H9 (cell line): Measurements from ENCODE around the gene FAM83C. TPM values are rescaled to one million over a fixed set of nuclear protein-coding genes. Genes with fewer than 3 reads are reported as not detected.

Source experiments
- DNase-seq: peaks from one replicate; pipeline ENCODE4 v3.0.0-alpha.2; 2017
- H2AFZ ChIP-seq: one replicate; pipeline ENCODE4 v1.6.1; 2013; ENCODE audit warnings: mild to moderate bottlenecking, low read length, control low read depth, moderate library complexity
- H2AK5ac ChIP-seq: 2 replicates; pipeline ENCODE4 v1.6.1; 2013; ENCODE audit warnings: low read length, control low read depth, mixed read lengths; ENCODE audit not compliant: insufficient read length
- H2BK120ac ChIP-seq: one replicate; pipeline ENCODE4 v1.6.1; 2013; ENCODE audit warnings: low read depth, mild to moderate bottlenecking, low read length, control low read depth, inconsistent platforms; ENCODE audit not compliant: poor library complexity, severe bottlenecking
- H2BK12ac ChIP-seq: 2 replicates; pipeline ENCODE4 v1.6.1; 2013; ENCODE audit warnings: low read length, control low read depth, mixed read lengths, low read depth; ENCODE audit not compliant: insufficient read length
- H2BK15ac ChIP-seq: 2 replicates; pipeline ENCODE4 v1.6.1; 2013; ENCODE audit warnings: low read depth, low read length, control low read depth
- H2BK20ac ChIP-seq: one replicate; pipeline ENCODE4 v1.6.1; 2013; ENCODE audit warnings: low read depth, mild to moderate bottlenecking, low read length, control low read depth, inconsistent platforms; ENCODE audit not compliant: poor library complexity, severe bottlenecking
- H2BK5ac ChIP-seq: 2 replicates; pipeline ENCODE4 v1.6.1; 2013; ENCODE audit warnings: low read length, control low read depth, mixed read lengths; ENCODE audit not compliant: insufficient read length
- H3K14ac ChIP-seq: 2 replicates; pipeline ENCODE4 v1.6.1; 2013; ENCODE audit warnings: low read length, control low read depth; ENCODE audit not compliant: insufficient read depth
- H3K18ac ChIP-seq: 2 replicates; pipeline ENCODE4 v1.6.1; 2013; ENCODE audit warnings: low read depth, mild to moderate bottlenecking, mixed read lengths, low read length, control low read depth; ENCODE audit not compliant: insufficient read length
- H3K23ac ChIP-seq: 2 replicates; pipeline ENCODE4 v1.6.1; 2013; ENCODE audit warnings: low read length, control low read depth, mixed read lengths, low read depth; ENCODE audit not compliant: insufficient read length
- H3K23me2 ChIP-seq: 2 replicates; pipeline ENCODE4 v1.6.1; 2013; ENCODE audit warnings: low read depth, mild to moderate bottlenecking, mixed read lengths, low read length, control low read depth; ENCODE audit not compliant: insufficient read length, poor library complexity, severe bottlenecking
- H3K27ac ChIP-seq: 2 replicates; pipeline ENCODE4 v1.5.1; 2013; ENCODE audit warnings: low read length, control low read depth, mixed read lengths, low read depth; ENCODE audit not compliant: insufficient read length
- H3K27me3 ChIP-seq: 2 replicates; pipeline ENCODE4 v1.6.1; 2013; ENCODE audit warnings: low read length, control low read depth, inconsistent platforms; ENCODE audit not compliant: insufficient read depth
- H3K4ac ChIP-seq: 2 replicates; pipeline ENCODE4 v1.6.1; 2013; ENCODE audit warnings: low read depth, mild to moderate bottlenecking, control low read depth, inconsistent platforms, low read length, moderate library complexity
- H3K4me1 ChIP-seq: 2 replicates; pipeline ENCODE4 v1.6.1; 2013; ENCODE audit warnings: low read length, control low read depth, inconsistent platforms; ENCODE audit not compliant: insufficient read depth
- H3K4me2 ChIP-seq: 2 replicates; pipeline ENCODE4 v1.6.1; 2013; ENCODE audit warnings: low read length, control low read depth, mixed read lengths; ENCODE audit not compliant: insufficient read length, insufficient read depth
- H3K56ac ChIP-seq: 2 replicates; pipeline ENCODE4 v1.6.1; 2013; ENCODE audit warnings: low read depth, mild to moderate bottlenecking, mixed read lengths, low read length, control low read depth; ENCODE audit not compliant: insufficient read length
- H3K79me1 ChIP-seq: 2 replicates; pipeline ENCODE4 v1.6.1; 2013; ENCODE audit warnings: low read depth, mild to moderate bottlenecking, moderate library complexity, low read length, control low read depth, inconsistent platforms; ENCODE audit not compliant: insufficient read depth, poor library complexity, severe bottlenecking
- H3K79me2 ChIP-seq: 2 replicates; pipeline ENCODE4 v1.6.1; 2013; ENCODE audit warnings: low read length, control low read depth, inconsistent platforms; ENCODE audit not compliant: insufficient read depth
- H3K9ac ChIP-seq: 2 replicates; pipeline ENCODE4 v1.6.1; 2013; ENCODE audit warnings: low read length, control low read depth, mixed read lengths; ENCODE audit not compliant: insufficient read length; ENCODE audit errors: extremely low read depth
- H3K9me3 ChIP-seq: one replicate; pipeline ENCODE4 v1.6.1; 2013; ENCODE audit warnings: low read depth, low read length, inconsistent platforms; ENCODE audit not compliant: control insufficient read depth
- H3T11ph ChIP-seq: one replicate; pipeline ENCODE4 v1.6.1; 2013; ENCODE audit warnings: mild to moderate bottlenecking, low read length, control low read depth, inconsistent platforms
- H4K20me1 ChIP-seq: one replicate; pipeline ENCODE4 v1.6.1; 2013; ENCODE audit not compliant: control insufficient read depth, insufficient read length, insufficient read depth
- H4K5ac ChIP-seq: 2 replicates; pipeline ENCODE4 v1.6.1; 2013; ENCODE audit warnings: low read depth, mild to moderate bottlenecking, mixed read lengths, low read length, control low read depth; ENCODE audit not compliant: insufficient read length
- H4K8ac ChIP-seq: replicated peaks from 2 replicates; pipeline ENCODE4 v1.6.1; 2013; ENCODE audit warnings: low read length, control low read depth, mixed read lengths, low read depth; ENCODE audit not compliant: insufficient read length
- H4K91ac ChIP-seq: 2 replicates; pipeline ENCODE4 v1.6.1; 2013; ENCODE audit warnings: low read depth, mild to moderate bottlenecking, moderate library complexity, mixed read lengths, low read length, control low read depth; ENCODE audit not compliant: insufficient read length
- H3K27ac Mint-ChIP-seq, 3 experiments: 2 replicates in 2 of 3; 3 replicates in 1 of 3; pipeline ENCODE4 v1.8.0; 2020 to 2021; ENCODE audit warnings: mixed read lengths in 3 of 3, mild to moderate bottlenecking in 1 of 3, moderate library complexity in 1 of 3
- H3K27me3 Mint-ChIP-seq: 2 replicates; pipeline ENCODE4 v1.8.0; 2021; ENCODE audit warnings: low read depth, mild to moderate bottlenecking, moderate library complexity, mixed read lengths
- H3K36me3 Mint-ChIP-seq, 3 experiments: 2 replicates in 2 of 3; 3 replicates in 1 of 3; pipeline ENCODE4 v1.8.0; 2020 to 2021; ENCODE audit warnings: low read depth in 3 of 3, mixed read lengths in 3 of 3; ENCODE audit not compliant: insufficient read depth in 1 of 3
- H3K4me1 Mint-ChIP-seq, 2 experiments: 2 replicates each; pipeline ENCODE4 v1.8.0; 2020; ENCODE audit warnings: mixed read lengths in 2 of 2
- H3K4me3 Mint-ChIP-seq, 2 experiments: 2 replicates in 1 of 2; 3 replicates in 1 of 2; pipeline ENCODE4 v1.8.0; 2020 to 2021; ENCODE audit warnings: mild to moderate bottlenecking in 2 of 2, mixed read lengths in 2 of 2, moderate library complexity in 1 of 2
- H3K9me3 Mint-ChIP-seq, 2 experiments: 2 replicates in 1 of 2; 3 replicates in 1 of 2; pipeline ENCODE4 v1.8.0; 2020; ENCODE audit warnings: mild to moderate bottlenecking in 2 of 2, mixed read lengths in 2 of 2, moderate library complexity in 1 of 2
- CTCF ChIP-seq: fragments of 200-600 bp; sonication (generic); conservative IDR thresholded peaks from 3 replicates; pipeline ENCODE4 v1.8.0; 2021; ENCODE audit warnings: antibody characterized with exemption, mild to moderate bottlenecking
- WGBS: extraction: QIAGEN DNeasy Blood & Tissue Kit; methylation state at CpG from one replicate; pipeline ENCODE4 v1.1.7; 2013; ENCODE audit warnings: missing lambda C conversion rate, low lambda C conversion rate, mixed read lengths; ENCODE audit not compliant: insufficient read length; ENCODE audit errors: extremely low coverage; 5-methylcytosine and 5-hydroxymethylcytosine counted together
- total RNA-seq: library from RNA; stranded (reverse); gene quantifications from 2 replicates; pipeline ENCODE4 v1.2.1, GENCODE V29; 2021

Gene FAM83C
- total RNA-seq, 1 experiment from 2014 or later: not detected

- Histone ChIP-seq H3K23ac (no peak overlapping the region), H2BK20ac (no peak overlapping the region), H3K4ac (no peak overlapping the region), H3K4me2 (no peak overlapping the region), H3K9ac (no peak overlapping the region), H3K56ac (no peak overlapping the region), H3K9me3 (no peaks in the 10 kb centered on the region), H4K20me1 (no peaks in the 10 kb centered on the region), H4K8ac (no peak overlapping the region), H3K23me2 (no peaks in the 10 kb centered on the region), H2AK5ac (no peak overlapping the region), H3K4me1 (no peaks in the 10 kb centered on the region; the same call in 1 of the 2 replicates), H2BK15ac (no peak overlapping the region), H4K91ac (no peak overlapping the region), H2BK12ac (no peak overlapping the region), H3K18ac (no peak overlapping the region), H3T11ph (no peak overlapping the region), H3K14ac (no peak overlapping the region), H3K79me2 (no peaks in the 10 kb centered on the region), H3K27ac (no peak overlapping the region), H3K27me3 (no peaks in the 10 kb centered on the region), H3K79me1 (no peaks in the 10 kb centered on the region), H2AFZ (no peak overlapping the region), H2BK120ac (no peak overlapping the region), H2BK5ac (no peak overlapping the region), H4K5ac (no peak overlapping the region)
- no peak overlapping the region for H3K27ac Mint-ChIP-seq
- H3K4me1 Mint-ChIP-seq: peaks cover 3 to 4% of the 10 kb centered on the region in 2 experiments; a peak in 2 of 4 replicates
- no CpG with 5 or more reads among the region's 19 CpGs for WGBS
- peaks cover 12% of the 10 kb centered on the region for H3K27me3 Mint-ChIP-seq
- H3K36me3 Mint-ChIP-seq: no peaks in the 10 kb centered on the region; a peak in 1 of 7 replicates
- H3K9me3 Mint-ChIP-seq: no peaks in the 10 kb centered on the region
- DNase-seq: no peak
- TF ChIP-seq CTCF: no peak
- no peak overlapping the region for H3K4me3 Mint-ChIP-seq
Observed at GRCh38 chr20:35293303-35294292, 1.4 kb upstream of the FAM83C start.
